GM12875 (cell line): ENCODE results near the gene RAB17.

ENCODE experiments used
- H3K4me3 ChIP-seq: one replicate; pipeline ENCODE4 v1.5.1; 2011; ENCODE audit warnings: low read depth, low read length, control low read depth
- CTCF ChIP-seq: IDR thresholded peaks from 2 replicates; pipeline ENCODE4 v1.5.1; 2011; ENCODE audit warnings: low read depth, mild to moderate bottlenecking, control low read depth, inconsistent platforms, low read length, moderate library complexity, borderline replicate concordance; ENCODE audit not compliant: insufficient read depth

Gene RAB17

GRCh38 chr2:237623428-237624403, 33.2 kb upstream of the RAB17 start:
- no peak for TF ChIP-seq CTCF
- H3K4me3 ChIP-seq, result no peak overlapping the region

GRCh38 chr2:237618449-237618848, 27.9 kb upstream of the RAB17 start:
- no peak overlapping the region for H3K4me3 ChIP-seq
- TF ChIP-seq CTCF, result no peak

- no peak overlapping the region for H3K4me3 ChIP-seq
- no peak for TF ChIP-seq CTCF
Measured at GRCh38 chr2:237617587-237617982, 27.1 kb upstream of the RAB17 start.

- H3K4me3 ChIP-seq, result no peak overlapping the region
- no peak for TF ChIP-seq CTCF
Measured at GRCh38 chr2:237616734-237617586, 26.4 kb upstream of the RAB17 start.

GRCh38 chr2:237616373-237616733, 25.8 kb upstream of the RAB17 start:
- H3K4me3 ChIP-seq, result no peak overlapping the region

GRCh38 chr2:237615631-237616249, 25.2 kb upstream of the RAB17 start:
- no peak overlapping the region for H3K4me3 ChIP-seq
- TF ChIP-seq CTCF, result no peak

More at GRCh38 chr2:237616373-237616733, 25.8 kb upstream of the RAB17 start:
- TF ChIP-seq CTCF, result no peak
